ENCODE measurements around the gene KAT6B.

DNA sequence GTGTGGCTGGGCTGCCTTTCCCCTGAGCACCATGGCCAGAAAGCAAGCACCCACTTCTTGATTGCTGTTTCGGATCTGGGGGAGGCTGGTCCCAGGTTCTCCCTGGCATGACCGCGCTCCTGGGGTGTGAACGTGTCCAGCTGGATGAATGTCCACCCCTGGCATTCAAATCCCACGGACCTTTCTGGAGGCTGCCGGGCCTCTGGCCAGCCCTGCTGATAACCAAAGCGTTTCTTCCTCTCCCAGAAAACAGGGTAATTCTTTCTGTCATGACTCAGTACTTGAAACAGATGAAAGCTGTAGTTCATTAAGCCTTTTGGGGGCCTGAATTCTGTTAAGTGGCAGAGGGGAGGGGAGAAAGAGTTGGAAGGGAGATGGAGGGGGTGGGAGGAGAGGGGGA lies 211.9 kb downstream of the KAT6B start:
- TF ChIP-seq POLR2AphosphoS5 (IDR thresholded peaks at IDR 0.05) = no peak
- TF ChIP-seq, protein P1, sequence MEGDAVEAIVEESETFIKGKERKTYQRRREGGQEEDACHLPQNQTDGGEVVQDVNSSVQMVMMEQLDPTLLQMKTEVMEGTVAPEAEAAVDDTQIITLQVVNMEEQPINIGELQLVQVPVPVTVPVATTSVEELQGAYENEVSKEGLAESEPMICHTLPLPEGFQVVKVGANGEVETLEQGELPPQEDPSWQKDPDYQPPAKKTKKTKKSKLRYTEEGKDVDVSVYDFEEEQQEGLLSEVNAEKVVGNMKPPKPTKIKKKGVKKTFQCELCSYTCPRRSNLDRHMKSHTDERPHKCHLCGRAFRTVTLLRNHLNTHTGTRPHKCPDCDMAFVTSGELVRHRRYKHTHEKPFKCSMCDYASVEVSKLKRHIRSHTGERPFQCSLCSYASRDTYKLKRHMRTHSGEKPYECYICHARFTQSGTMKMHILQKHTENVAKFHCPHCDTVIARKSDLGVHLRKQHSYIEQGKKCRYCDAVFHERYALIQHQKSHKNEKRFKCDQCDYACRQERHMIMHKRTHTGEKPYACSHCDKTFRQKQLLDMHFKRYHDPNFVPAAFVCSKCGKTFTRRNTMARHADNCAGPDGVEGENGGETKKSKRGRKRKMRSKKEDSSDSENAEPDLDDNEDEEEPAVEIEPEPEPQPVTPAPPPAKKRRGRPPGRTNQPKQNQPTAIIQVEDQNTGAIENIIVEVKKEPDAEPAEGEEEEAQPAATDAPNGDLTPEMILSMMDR (IDR thresholded peaks at IDR 0.05) = no peak

Data from stomach (tissue), 4 donors.